Measurements from ENCODE around the gene SIPA1L3.

The SIPA1L3 gene

GRCh38 chr19:38023671-38024541 lies 116.9 kb downstream of the SIPA1L3 start:
- TF ChIP-seq, protein P1, sequence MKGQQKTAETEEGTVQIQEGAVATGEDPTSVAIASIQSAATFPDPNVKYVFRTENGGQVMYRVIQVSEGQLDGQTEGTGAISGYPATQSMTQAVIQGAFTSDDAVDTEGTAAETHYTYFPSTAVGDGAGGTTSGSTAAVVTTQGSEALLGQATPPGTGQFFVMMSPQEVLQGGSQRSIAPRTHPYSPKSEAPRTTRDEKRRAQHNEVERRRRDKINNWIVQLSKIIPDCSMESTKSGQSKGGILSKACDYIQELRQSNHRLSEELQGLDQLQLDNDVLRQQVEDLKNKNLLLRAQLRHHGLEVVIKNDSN (IDR thresholded peaks at IDR 0.05): no peak
- TF ChIP-seq ZBTB7A (IDR thresholded peaks at IDR 0.05; ENCODE audit: low read depth): no peak
- no peak for TF ChIP-seq NFIC (IDR thresholded peaks at IDR 0.05)
- TF ChIP-seq EGR1 (IDR thresholded peaks at IDR 0.05): no peak
- TF ChIP-seq TEAD4 (IDR thresholded peaks at IDR 0.05): no peak
- no peak for TF ChIP-seq CEBPB (IDR thresholded peaks at IDR 0.05)
- no peak for TF ChIP-seq CREB1 (IDR thresholded peaks at IDR 0.05; ENCODE audit: low read depth)
- TF ChIP-seq EP300 (IDR thresholded peaks at IDR 0.05; ENCODE audit: borderline replicate concordance): no peak
- no peak for TF ChIP-seq YY1 (IDR thresholded peaks at IDR 0.05; ENCODE audit: low read depth)
- TF ChIP-seq TCF12 (IDR thresholded peaks at IDR 0.05; ENCODE audit: low read depth): no peak
- no peak for TF ChIP-seq FOXM1 (IDR thresholded peaks at IDR 0.05; ENCODE audit: borderline replicate concordance, low read depth)
- TF ChIP-seq REST (IDR thresholded peaks at IDR 0.05; ENCODE audit: low read depth): no peak
- TF ChIP-seq, protein P2, sequence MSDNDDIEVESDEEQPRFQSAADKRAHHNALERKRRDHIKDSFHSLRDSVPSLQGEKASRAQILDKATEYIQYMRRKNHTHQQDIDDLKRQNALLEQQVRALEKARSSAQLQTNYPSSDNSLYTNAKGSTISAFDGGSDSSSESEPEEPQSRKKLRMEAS (IDR thresholded peaks at IDR 0.05): no peak
- no peak for TF ChIP-seq TAF1 (IDR thresholded peaks at IDR 0.05; ENCODE audit: low read depth)
- TF ChIP-seq RAD21 (IDR thresholded peaks at IDR 0.05; ENCODE audit: low read depth): no peak

- TF ChIP-seq, protein P2 (IDR thresholded peaks at IDR 0.05): no peak
- TF ChIP-seq, protein P1 (IDR thresholded peaks at IDR 0.05): peak; percentile 49; the same call in 1 of the 2 replicates
These were observed 118.2 kb downstream of the SIPA1L3 start for GRCh38 chr19:38024992-38025908.

- TF ChIP-seq CEBPB (IDR thresholded peaks at IDR 0.05): no peak
- TF ChIP-seq CREB1 (IDR thresholded peaks at IDR 0.05; ENCODE audit: low read depth): no peak
- no peak for TF ChIP-seq ZBTB7A (IDR thresholded peaks at IDR 0.05; ENCODE audit: low read depth)
- TF ChIP-seq RAD21 (IDR thresholded peaks at IDR 0.05; ENCODE audit: low read depth): no peak
- no peak for TF ChIP-seq FOXM1 (IDR thresholded peaks at IDR 0.05; ENCODE audit: borderline replicate concordance, low read depth)
- TF ChIP-seq EP300 (IDR thresholded peaks at IDR 0.05; ENCODE audit: borderline replicate concordance): no peak
- no peak for TF ChIP-seq TEAD4 (IDR thresholded peaks at IDR 0.05)
- no peak for TF ChIP-seq TAF1 (IDR thresholded peaks at IDR 0.05; ENCODE audit: low read depth)
- TF ChIP-seq, protein P2 (IDR thresholded peaks at IDR 0.05): no peak
- no peak for TF ChIP-seq NFIC (IDR thresholded peaks at IDR 0.05)
- TF ChIP-seq YY1 (IDR thresholded peaks at IDR 0.05; ENCODE audit: low read depth): no peak
These were observed 118.9 kb downstream of the SIPA1L3 start for GRCh38 chr19:38025909-38026307.

DNA sequence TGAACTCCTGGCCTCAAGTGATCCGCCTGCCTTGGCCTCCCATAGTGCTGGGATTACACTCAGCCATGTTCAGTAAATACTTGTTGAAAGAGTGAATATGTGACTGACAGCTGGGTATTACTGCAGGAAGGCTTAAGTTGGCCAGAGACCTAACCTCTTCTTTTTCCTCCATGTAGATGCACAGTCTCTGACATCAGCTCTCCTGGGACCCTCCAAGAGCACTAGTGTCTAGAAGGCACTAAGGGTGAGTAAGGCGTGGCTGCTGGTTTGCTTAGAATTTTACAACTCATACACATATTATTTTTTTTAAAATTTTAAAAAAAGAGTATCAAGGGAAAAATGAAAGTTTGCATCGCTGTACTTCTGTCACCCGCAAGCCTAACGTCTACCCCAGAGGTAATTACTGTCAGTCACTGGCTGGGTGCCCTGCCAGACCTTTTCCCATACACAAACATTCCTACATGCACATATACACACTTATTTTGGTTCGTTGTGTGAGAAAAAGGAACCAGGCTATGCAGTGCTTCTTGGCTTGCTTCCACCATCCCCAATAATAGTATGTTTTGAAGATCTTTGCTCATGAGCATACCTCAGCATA lies 122.0 kb downstream of the SIPA1L3 start:
- no peak for TF ChIP-seq NFIC (IDR thresholded peaks at IDR 0.05)
- TF ChIP-seq, protein P2 (IDR thresholded peaks at IDR 0.05): no peak
- no peak for TF ChIP-seq EGR1 (IDR thresholded peaks at IDR 0.05)
- TF ChIP-seq, protein P1 (IDR thresholded peaks at IDR 0.05): no peak
- no peak for TF ChIP-seq FOXM1 (IDR thresholded peaks at IDR 0.05; ENCODE audit: borderline replicate concordance, low read depth)
- TF ChIP-seq CREB1 (IDR thresholded peaks at IDR 0.05; ENCODE audit: low read depth): no peak
- TF ChIP-seq TEAD4 (IDR thresholded peaks at IDR 0.05): no peak
- TF ChIP-seq ZBTB7A (IDR thresholded peaks at IDR 0.05; ENCODE audit: low read depth): no peak
- no peak for TF ChIP-seq CEBPB (IDR thresholded peaks at IDR 0.05)
- TF ChIP-seq TAF1 (IDR thresholded peaks at IDR 0.05; ENCODE audit: low read depth): no peak
- TF ChIP-seq YY1 (IDR thresholded peaks at IDR 0.05; ENCODE audit: low read depth): no peak
- TF ChIP-seq REST (IDR thresholded peaks at IDR 0.05; ENCODE audit: low read depth): no peak
- no peak for TF ChIP-seq TCF12 (IDR thresholded peaks at IDR 0.05; ENCODE audit: low read depth)
- TF ChIP-seq EP300 (IDR thresholded peaks at IDR 0.05; ENCODE audit: borderline replicate concordance): no peak
- no peak for TF ChIP-seq RAD21 (IDR thresholded peaks at IDR 0.05; ENCODE audit: low read depth)

All from Ishikawa (cell line).